Stimulated activated CD8-positive, alpha-beta memory T cell treated with anti-CD3 and anti-CD28 coated beads, Interleukin-7, amount 100 ng/mL, for 4 hours (primary cell): ENCODE results near the gene NLE1.
"Not testable (repeated sequence)": the region's sequence is repeated elsewhere in the genome, so short reads cannot be mapped to it uniquely, and the experiment has no call there.

Source experiments
- DNase-seq, 2 donors: peaks; one replicate each; pipeline ENCODE4 v3.0.0-alpha.2; 2020; ENCODE audit warnings: low read depth in 2 of 2

The NLE1 gene

DNA sequence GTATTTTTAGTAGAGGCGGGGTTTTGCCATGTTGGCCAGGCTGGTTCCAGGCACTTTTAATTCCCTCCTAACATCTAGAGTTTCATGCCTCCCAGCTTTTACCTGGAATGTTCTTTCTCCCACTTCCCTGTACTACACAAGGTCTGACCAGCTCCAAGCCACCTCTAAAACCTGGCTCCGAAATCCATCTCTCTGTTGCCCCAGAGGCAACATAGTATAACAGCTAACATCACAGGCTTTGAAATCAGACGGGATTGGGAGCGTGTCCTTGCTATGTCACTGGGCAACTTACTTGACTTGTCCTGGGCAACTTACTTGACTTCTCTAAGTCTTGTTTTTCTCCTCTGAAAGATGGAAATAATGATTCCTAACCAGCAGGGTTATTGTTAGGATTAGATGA is 20.7 kb upstream of the NLE1 start:
- no peak for DNase-seq

DNA sequence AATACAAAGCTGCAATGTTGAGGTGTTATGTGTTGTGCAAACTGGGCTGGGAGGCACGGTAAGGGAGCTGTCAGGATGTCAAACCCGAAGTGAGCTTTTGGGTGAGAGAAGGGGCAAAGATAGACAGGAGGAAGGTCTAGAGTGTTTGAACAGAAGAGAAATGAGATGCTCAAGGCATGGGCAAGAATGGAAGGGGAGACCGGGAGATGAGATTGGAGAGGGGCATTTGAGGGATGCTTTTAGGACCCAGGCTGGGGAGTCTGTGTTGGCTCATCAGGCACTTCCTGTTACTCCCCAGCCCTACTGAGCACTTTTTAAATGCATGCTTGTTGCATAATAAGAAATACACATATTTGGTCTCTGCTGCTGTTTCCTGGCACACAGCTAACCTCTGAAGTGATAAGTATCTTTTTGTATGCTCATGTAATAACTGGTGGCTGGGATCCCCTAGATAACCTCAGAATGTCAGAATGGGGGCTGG is 19.2 kb upstream of the NLE1 start:
- no peak for DNase-seq

DNA sequence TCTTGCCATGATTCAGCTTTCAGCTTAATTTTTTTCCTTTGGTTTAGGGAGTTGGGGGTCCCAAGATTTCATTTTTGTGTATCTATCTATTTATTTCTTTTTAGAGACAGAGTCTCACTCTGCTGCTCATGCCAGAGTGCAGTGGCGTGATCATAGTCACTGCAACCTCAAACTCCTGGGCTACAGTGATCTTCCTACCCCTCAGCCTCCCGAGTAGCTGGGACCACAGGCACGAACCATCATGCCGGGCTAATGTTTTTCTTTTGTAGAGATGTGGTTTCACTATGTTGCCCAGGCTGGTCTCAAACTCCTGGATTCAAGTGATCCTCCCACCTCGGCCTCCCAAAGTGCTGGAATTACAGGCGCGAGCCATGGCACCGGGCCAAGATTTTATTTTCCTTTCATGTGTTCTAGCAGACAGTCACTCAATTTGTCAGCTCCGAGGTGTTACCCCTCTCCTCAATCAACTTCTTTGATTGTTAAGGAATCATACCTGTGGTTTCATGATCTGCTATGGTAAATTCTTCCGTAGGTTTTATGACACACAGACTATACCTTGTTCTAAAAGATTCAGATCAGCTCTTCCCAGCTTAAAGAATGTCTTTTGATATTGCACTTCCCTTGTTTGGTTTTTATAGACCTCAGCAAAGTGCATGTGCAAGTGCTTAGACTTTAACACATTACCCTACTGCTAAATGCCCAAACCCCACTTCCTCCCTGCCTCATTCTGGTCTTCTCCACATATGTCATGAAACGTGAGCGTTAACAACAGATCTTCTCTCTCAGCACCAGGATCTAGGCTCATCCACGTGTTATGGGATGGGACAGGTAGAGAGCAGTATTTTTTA is 18.5 kb upstream of the NLE1 start:
- no peak for DNase-seq

DNA sequence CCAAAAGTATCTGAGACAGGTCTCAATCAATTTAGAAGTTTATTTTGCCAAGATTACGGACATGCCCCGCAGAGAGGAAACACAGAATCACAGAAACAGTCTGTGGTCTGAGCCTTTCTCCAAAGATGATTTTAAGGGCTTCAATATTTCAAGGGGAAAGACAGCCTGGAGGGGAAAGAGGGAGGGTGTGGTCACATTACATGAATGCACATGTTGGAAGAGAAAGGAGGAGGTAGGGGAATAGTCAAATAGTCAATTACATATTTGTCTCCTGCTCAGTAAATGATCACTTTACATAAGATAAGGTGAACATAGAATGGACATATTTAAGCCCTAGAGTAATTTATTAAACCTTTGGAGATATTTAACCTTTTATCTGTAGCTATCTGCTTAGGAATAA is 17.8 kb upstream of the NLE1 start:
- DNase-seq: no peak

DNA sequence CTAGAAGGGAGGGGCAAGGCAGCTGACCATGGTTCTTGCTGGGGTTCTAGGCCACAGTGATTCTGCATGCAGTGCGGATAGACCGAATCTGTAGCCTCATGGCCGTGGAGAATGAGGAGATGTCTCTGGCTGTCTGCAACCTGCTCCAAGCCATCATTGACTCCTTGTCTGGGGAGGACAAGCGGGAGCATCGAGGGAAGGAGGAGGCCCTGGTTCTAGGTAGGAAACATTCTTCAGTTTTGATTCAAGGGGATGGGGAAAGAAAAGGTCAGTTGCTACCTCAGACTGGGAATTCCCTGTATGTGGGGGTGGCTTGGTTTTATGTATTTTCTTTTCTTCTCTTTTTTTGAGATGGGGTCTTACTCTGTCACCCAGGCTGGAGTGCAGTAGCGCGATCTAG is 13.1 kb upstream of the NLE1 start:
- DNase-seq: no peak

DNA sequence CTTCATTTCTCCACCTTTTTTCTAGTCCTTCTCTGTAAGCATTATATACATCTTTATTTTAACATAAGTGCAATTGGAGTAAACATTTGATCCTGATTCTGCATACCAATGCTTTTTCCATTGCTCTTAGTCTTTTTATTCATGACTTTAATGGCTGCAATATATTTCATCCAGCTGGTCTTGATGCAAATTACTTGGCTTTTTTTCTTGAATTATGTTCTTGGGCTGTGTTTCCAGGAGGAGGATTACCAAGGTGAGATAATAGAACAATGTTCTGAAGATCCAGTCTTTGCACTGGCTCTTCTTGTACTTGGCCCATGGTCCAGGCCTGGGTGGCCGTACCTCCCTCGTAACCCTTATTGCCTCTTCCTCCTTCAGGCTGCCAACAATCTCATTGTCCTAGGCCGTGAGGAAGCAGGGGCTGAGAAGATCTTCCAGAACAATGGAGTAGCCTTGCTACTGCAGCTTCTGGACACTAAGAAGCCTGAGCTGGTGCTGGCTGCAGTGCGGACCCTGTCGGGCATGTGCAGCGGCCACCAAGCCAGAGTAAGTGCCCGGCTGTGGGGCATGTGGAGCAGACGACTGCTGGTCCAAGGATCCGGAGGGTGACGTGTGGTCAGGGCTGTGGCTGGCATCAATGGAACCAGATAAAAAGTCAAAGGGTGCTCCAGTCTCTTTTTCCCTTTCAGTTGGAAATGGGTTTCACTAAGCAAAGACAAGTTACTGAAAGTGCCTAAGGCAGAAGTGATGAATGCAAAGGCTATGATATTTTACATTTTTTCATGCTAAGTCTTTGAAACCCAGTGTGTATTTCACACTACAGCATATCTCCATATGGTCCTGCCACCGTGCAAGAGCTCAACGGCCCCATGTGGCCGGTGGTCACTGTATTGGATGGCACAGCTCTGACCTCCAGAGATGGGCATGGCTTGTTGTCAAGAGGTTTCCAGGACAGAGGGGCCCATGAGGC is 12.4 kb upstream of the NLE1 start:
- DNase-seq: no peak

DNA sequence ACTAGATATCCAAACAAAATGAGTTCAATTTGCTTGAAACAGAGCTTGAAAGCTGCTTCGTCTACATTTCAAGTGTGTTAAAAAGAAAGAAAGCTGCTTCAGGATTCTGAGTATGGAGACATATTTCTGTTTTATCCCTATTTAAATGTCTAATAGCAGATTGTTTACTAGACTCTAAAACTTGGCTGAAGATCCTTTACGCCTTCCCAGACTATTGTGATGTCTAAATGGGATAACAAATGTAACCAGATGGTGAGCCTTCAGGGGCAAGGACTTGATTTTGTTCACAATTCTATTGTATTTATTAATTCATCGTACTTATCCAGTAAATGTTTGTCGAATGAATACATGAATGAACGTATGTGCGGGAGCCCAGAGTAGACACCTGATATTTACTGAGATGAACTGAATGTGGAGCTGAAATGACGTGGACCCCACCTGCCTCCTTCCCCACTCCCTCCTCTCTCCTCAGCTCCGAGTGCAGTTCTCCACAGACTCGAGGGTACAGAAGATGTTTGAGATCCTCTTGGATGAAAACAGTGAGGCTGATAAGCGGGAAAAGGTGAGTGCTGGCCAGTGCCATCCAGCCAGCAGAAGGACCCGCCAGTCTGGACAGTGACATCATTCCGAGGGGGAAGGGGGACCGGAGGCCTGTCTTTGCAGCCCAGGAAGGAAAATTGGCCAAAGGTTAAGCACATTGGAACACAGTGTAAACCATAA is 10.5 kb upstream of the NLE1 start:
- DNase-seq: no peak

DNA sequence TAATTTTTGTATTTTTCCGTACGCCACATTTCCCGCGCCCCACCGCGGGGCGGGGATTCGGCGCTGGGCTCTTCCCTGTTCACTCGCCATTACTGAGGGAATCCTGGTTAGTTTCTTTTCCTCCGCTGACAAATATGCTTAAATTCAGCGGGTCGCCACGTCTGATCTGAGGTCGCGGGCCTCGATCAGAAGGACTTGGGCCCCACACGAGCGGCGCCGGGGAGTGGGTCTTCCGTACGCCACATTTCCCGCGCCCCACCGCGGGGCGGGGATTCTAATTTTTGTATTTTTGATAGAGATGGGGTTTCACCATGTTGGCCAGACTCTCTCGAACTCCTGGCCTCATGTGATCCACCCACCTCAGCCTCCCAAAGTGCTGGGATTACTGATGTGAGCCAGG is 9.0 kb upstream of the NLE1 start:
- not testable (repeated sequence) for DNase-seq

DNA sequence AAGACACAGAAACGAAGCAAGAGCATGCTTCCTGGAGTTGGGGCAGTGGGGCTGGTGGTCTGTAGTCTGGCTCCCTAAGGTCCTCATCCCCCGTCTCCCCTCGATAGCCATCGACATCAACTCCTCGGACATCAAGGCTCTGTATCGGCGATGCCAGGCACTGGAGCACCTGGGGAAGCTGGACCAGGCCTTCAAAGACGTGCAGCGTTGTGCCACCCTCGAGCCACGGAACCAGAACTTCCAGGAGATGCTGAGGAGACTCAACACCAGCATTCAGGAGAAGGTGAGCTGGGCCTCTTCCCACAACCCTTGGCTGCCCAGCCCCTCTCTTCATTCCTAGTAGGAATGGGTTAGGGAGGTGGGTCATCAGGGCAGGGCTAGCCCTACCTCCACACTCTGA is 7.8 kb upstream of the NLE1 start:
- no peak for DNase-seq

DNA sequence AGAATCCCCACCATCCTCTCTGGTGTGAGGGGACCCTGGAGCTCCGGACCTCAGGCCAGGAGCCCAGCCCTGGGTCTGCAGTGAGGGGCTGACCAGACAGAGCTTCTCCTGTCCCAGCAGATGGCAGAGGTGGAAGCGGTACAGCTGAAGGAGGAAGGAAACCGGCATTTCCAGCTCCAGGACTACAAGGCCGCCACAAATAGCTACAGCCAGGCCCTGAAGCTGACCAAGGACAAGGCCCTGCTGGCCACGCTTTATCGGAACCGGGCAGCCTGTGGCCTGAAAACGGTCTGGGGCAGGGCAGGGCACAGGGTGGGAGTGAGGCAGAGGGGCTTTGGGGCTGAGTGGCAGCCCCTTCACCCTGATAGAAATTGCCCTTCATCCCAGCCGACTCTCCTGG is 6.0 kb upstream of the NLE1 start:
- DNase-seq: no peak

DNA sequence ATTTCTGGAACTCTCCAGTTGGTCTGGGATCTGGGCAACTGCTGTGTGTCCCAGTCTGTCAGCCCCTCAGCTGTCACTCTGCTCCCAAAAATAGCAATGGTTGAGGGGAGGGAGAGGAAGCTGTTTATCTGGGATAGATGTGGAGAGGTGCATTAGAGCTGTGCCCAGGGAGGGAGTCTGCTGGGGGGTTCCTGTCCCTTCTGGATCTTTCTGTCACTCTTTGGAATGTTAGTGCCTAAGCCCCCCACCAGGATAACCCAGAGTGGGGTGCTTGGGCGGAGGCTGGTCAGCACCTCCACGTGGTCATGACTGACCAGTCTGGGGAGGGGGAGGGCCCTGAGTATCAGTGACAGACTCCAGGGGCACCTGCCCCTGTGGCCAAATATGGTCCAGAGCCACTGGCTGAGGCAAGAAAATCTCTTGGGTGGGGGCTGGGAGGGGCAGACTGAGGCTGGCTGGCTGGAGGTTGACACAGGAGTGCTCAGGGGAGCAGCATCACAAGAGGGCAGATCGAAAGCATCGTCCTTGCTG is 5.3 kb upstream of the NLE1 start, which contains the start of gene UNC45B:
Gene UNC45B, plus strand, starts transcription at position 443 of the 531 bp plus-strand sequence. CDS start 447 bp downstream, outside the sequence.
- DNase-seq: no peak

DNA sequence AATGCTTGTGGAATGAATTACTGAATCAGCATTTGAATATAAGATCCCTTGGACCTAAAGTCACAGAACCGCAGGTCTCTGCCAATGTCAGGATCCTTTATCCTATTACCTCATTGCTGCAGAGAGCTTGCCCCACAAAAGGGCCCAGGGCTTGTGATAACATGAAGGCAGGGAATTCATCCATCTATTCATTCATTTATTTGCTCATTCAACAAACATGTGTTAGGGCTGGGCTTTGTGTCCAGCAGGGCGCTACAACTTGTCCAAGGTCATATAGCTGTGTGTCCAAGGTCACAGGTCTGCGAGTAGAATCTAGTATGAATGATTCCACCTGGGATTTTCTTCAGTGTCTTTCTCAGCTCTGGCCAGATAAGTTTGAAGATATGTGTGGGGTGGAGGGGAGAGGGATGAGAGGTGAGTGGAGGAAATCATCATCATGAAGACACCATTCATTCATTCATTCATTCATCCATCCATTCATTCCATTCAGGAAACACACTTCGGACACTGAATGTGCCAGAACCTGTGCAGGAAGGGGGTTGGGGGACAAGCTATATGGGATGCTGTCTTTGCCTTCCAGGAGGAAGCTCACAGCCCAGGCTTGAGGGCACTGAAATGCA is 4.2 kb upstream of the NLE1 start:
- DNase-seq: no peak

DNA sequence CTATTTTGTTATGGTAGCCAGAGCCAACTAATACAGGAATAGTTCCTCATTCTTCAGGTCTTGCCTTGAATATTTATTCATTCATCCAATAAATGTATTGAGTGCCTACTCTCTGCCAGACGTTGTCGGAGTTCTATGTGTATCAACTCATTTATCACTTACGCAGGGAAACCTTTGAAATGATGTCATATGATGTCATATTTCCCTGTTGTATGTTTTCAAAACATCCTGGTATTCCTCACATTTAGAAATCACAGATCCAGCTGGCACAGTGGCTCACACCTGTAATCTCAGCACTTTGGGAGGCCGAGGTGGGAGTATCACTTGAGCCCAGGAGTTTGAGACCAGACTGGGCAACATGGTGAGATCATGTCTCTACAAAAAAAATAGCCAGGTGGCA is 2.7 kb upstream of the NLE1 start:
- DNase-seq: no peak

DNA sequence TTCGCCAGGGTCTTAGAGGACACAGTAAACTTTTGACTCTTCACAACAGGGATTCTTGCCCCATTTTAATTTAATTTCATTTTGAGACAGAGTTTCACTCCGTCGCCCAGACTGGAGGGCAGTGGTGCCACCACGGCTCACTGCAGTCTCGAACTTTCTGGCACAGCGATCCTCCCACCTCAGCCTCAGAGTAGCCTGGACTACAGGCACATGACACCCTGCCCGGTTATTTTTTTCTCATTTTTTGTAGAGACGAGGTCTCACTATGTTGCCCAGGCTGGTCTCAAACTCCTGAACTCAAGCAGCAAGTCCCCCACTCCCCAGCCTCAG is 329 bp upstream of the NLE1 start:
- no peak for DNase-seq

DNA sequence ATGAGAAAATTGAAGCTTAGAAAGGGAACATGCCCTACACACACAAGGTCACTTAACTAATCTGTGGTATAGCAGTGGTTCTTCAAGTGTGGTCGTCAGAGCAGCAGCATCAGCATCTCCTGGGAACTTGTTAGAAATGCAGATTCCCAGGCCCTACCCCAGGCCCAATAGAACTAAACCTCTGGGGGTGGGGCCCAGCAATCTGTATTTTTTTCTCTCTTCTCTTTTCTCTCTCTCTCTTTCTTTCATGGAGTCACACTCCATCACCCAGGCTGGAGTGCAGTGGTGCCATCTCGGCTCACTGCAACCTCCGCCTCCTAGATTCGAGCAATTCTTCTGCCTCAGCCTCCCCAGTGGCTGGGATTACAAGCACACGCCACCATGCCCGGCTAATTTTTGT is 3.9 kb downstream of the NLE1 start:
- DNase-seq: no peak

DNA sequence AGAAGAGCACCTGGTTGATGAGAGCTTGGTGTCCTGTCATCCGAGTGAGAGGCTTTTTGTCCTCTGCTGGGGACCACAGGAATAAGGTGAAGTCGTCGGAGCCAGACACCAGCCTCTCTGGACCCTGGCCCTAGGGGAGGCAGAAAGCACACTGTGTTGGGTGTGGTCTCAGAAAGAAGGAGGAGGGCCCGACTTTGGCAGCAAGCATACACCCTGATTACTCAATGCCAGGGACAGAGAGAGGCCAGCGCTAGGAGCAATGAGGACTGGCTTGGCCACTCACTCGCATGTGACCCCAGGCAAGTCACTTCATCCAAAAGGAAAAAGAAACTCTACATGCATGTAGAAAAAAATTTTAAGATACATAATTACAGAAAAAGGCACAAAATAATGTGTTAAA is 6.8 kb downstream of the NLE1 start:
- no peak for DNase-seq

DNA sequence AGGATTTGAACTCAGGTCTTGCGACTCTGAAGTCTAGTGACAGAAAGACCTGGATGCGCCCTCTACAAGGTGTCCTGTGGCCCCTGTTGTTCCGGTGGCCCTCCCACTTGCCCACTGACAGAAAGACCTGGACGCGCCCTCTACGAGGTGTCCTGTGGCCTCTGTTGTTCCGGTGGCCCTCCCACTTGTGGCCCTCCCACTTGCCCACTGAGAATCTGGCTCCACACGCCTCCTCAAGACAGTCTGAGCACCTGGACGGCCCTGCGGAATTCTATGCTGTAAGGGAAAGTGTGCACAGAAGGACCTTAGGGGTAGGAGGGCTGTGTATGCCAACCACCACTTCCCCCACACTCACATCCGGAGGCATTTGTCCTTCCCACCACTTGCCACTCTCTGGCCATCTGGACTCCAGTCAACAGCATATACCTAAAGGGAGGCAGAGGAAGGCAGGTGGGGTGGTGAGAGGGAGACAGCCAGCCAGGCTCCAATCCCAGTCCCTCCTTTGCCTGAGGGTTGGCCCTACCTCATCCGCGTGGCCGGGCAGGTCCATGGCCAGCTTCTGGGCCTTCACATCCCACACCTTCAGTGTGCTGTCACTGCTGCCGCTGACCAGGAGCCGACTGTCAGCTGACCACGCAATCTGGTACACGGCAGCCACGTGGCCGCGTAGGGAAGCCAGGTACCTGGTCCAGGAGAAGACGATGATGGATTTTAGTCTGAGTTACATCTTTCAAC is 9.1 kb downstream of the NLE1 start:
- DNase-seq: no peak

DNA sequence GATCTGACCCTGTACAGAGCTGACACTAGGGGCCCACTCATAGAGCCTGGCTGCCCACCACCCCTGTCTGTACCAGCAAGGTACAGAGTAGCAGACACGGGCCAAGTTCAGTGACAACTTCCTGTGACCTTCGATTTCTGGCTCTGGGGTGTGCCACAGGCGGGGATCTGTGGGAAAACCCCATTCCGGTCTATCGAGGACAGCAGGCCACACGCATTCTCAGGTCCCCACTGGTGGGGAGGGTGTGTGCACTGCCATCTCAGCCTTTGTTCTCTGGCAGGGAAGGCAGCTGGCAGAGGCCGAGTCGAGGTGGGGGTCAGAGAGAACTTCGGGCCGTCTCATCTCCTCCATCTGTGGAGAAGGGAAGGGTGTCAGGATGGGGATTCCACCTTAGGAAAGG is 10.0 kb downstream of the NLE1 start:
- DNase-seq: no peak

DNA sequence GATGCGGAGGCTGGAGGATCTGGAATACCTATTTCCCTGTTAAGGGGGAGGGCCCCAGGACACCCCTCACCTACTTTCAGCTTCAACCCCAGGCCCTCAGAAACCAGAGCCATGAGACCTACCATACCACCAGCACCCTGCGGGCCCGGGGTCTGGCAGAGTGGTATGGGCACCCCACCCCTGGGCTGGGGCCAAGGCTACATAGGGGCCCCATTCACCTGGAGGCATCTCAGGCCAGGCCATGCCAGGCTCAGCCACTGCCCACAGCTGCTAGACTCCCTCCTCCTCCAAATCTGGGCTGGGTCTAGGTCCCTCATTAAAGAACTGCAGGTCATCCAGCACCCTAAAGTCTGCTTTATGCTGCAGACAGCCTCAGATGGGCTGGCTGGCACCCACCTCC is 11.7 kb downstream of the NLE1 start:
- no peak for DNase-seq

DNA sequence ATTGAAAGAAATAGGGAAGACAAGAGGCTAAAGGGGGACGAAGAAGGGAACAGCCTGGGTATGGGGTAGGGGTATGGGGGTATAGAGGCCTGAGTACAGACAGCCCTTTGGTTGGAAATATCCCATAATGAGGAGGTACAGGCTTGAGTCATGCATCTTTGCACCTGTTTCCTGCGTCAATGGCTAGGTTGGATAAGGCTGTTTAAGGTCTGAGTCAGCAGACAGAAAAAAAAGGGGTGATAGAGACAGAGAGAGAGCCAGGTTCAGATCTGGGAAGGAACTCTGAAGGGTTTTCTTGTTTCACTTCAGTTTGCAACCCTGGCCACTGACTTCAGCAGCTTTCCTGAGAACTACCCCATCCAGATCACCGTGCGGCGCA is 12.1 kb downstream of the NLE1 start:
- DNase-seq: no peak
